ENCODE results near the gene MFN2. TPM values are rescaled to one million over a fixed set of nuclear protein-coding genes. Genes with fewer than 3 reads are reported as not detected.

The MFN2 gene
- total and polyA plus RNA-seq, 9 donors = 27.8 to 77.0 (median 55.8) TPM

GRCh38 chr1:11955221-11955620 is 25.0 kb upstream of the MFN2 start:
- TF ChIP-seq EP300 (IDR thresholded peaks at IDR 0.05) = no peak
- TF ChIP-seq CTCF (IDR thresholded peaks at IDR 0.05) = no peak
- TF ChIP-seq POLR2A (IDR thresholded peaks at IDR 0.05) = no peak
- intact Hi-C loops (cut with DNase I) = no loop called here
- WGBS, 3 donors = 85 to 91% (median 90%) methylated on average over 6 of the region's 6 CpGs
- no peaks in the 10 kb centered on the region for H3K27me3 ChIP-seq
- no peaks in the 10 kb centered on the region for H3K9me3 ChIP-seq
- H3K36me3 ChIP-seq = no peaks in the 10 kb centered on the region
- no peak overlapping the region for H3K4me3 ChIP-seq
- no peak for DNase-seq
- no peaks in the 10 kb centered on the region for H3K4me1 ChIP-seq (ENCODE audit: insufficient read depth)
- H3K27ac ChIP-seq = no peak overlapping the region

GRCh38 chr1:11957398-11957797 is 22.8 kb upstream of the MFN2 start:
- no peaks in the 10 kb centered on the region for H3K27me3 ChIP-seq
- no peaks in the 10 kb centered on the region for H3K36me3 ChIP-seq
- intact Hi-C loops (cut with DNase I) = no loop called here
- no peak overlapping the region for H3K27ac ChIP-seq
- H3K4me1 ChIP-seq (ENCODE audit: insufficient read depth) = no peaks in the 10 kb centered on the region
- WGBS, 3 donors = 91 to 93% (median 92%) methylated on average over 5 of the region's 5 CpGs
- TF ChIP-seq EP300 (IDR thresholded peaks at IDR 0.05) (no peak), CTCF (IDR thresholded peaks at IDR 0.05) (no peak), POLR2A (IDR thresholded peaks at IDR 0.05) (no peak)
- H3K9me3 ChIP-seq = no peaks in the 10 kb centered on the region
- no peak overlapping the region for H3K4me3 ChIP-seq
- DNase-seq = no peak

GRCh38 chr1:11957897-11958296 is 22.3 kb upstream of the MFN2 start:
- TF ChIP-seq POLR2A (IDR thresholded peaks at IDR 0.05) (no peak), EP300 (IDR thresholded peaks at IDR 0.05) (no peak), CTCF (IDR thresholded peaks at IDR 0.05) (no peak)
- WGBS, 3 donors = 91 to 93% (median 91%) methylated on average over 12 of the region's 12 CpGs
- no peaks in the 10 kb centered on the region for H3K4me1 ChIP-seq (ENCODE audit: insufficient read depth)
- intact Hi-C loops (cut with DNase I) = no loop called here
- DNase-seq = no peak
- H3K36me3 ChIP-seq = no peaks in the 10 kb centered on the region
- no peaks in the 10 kb centered on the region for H3K27me3 ChIP-seq
- H3K4me3 ChIP-seq = no peak overlapping the region
- no peak overlapping the region for H3K27ac ChIP-seq
- H3K9me3 ChIP-seq = no peaks in the 10 kb centered on the region

- Histone ChIP-seq H3K36me3 (no peaks in the 10 kb centered on the region), H3K4me3 (no peak overlapping the region), H3K4me1 (ENCODE audit: insufficient read depth) (no peaks in the 10 kb centered on the region), H3K9me3 (no peaks in the 10 kb centered on the region), H3K27me3 (no peaks in the 10 kb centered on the region), H3K27ac (no peak overlapping the region)
- intact Hi-C loops (cut with DNase I) = loop anchor here in 1 of 4 donors (10.0 kb wide), 1 partner anchor 115 kb away; the partner anchor contains the start of gene NPPA
- WGBS, 3 donors = 91% methylated on average over 5 of the region's 5 CpGs
- TF ChIP-seq POLR2A (IDR thresholded peaks at IDR 0.05) (no peak), EP300 (IDR thresholded peaks at IDR 0.05) (no peak), CTCF (IDR thresholded peaks at IDR 0.05) (no peak)
- DNase-seq = no peak
Observed at GRCh38 chr1:11960276-11960675, 20.0 kb upstream of the MFN2 start.
